K562 (cell line): ENCODE results near the gene ULK2. TPM values are rescaled to one million over a fixed set of nuclear protein-coding genes. Genes with fewer than 3 reads are reported as not detected.

Experiments used
- ATAC-seq: fragments of 200-7000 bp; cut with Tn5 transposase; 3 replicates; pipeline ENCODE4 v1.9.1; 2020; ENCODE audit warnings: moderate library complexity
- BruUV-seq: library from RNA; stranded (reverse); fragments of 400-500 nt; replicated peaks from 2 replicates; lab custom pipeline; 2021; lab: Mats Ljungman, UMichigan
- CTCF ChIA-PET: fragments of 300-600 bp; formaldehyde crosslinking; extraction: SDS; loops from one replicate; lab custom pipeline; 2021; ENCODE audit warnings: low intra/inter-chr PET ratio; lab: Yijun Ruan, JAX
- POLR2A ChIA-PET: fragments of 300-600, 350-650 bp; sonication (Branson Sonifier 250); formaldehyde crosslinking; extraction: SDS; loops from one replicate; lab custom pipeline; 2021; ENCODE audit warnings: antibody characterized with exemption, inconsistent platforms; lab: Yijun Ruan, JAX
- DNase-seq, 4 experiments: peaks; one replicate each; pipeline versions ENCODE4 v3.0.0 to v3.0.0-alpha.2; 2011 to 2018; ENCODE audit warnings: low spot score in 3 of 4, mixed read lengths in 3 of 4; ENCODE audit errors: extremely low read depth in 1 of 4
- FAIRE-seq: peaks from 2 replicates; lab custom pipeline; 2011; peaks lifted over from hg19 to GRCh38; lab: Jason Lieb, UNC
- H2AFZ ChIP-seq: 2 replicates; pipeline ENCODE4 v1.6.0; 2011; ENCODE audit warnings: low read depth, low read length, control low read depth, inconsistent platforms
- H3K27ac ChIP-seq: fragments of 200-600 bp; 3 replicates; pipeline ENCODE4 v1.8.0; 2011; ENCODE audit warnings: low read depth, mild to moderate bottlenecking, control low read depth, inconsistent platforms, low read length, moderate library complexity, mixed read lengths; ENCODE audit errors: extremely low read depth
- H3K27me3 ChIP-seq, 2 experiments: fragments of 300-600 bp in 1 of 2; 2 replicates in 1 of 2; 3 replicates in 1 of 2; pipeline versions ENCODE4 v1.6.0 to v1.8.0; 2011; ENCODE audit warnings: inconsistent platforms in 2 of 2, low read length in 2 of 2, mild to moderate bottlenecking in 1 of 2, mixed read lengths in 1 of 2, moderate library complexity in 1 of 2; ENCODE audit not compliant: control insufficient read depth in 2 of 2, insufficient read depth in 2 of 2
- H3K36me3 ChIP-seq: fragments of 300-600 bp; 3 replicates; pipeline ENCODE4 v1.8.0; 2011; ENCODE audit warnings: mild to moderate bottlenecking, low read length, inconsistent platforms; ENCODE audit not compliant: control insufficient read depth, insufficient read depth
- H3K4me1 ChIP-seq, 2 experiments: fragments of 200-600 bp in 1 of 2; replicated peaks in 1 of 2; 2 replicates in 1 of 2; 3 replicates in 1 of 2; pipeline versions ENCODE4 v1.5.1 to v1.8.0; 2011; ENCODE audit warnings: inconsistent platforms in 2 of 2, low read length in 2 of 2, mild to moderate bottlenecking in 1 of 2, mixed read lengths in 1 of 2, moderate library complexity in 1 of 2; ENCODE audit not compliant: control insufficient read depth in 2 of 2, insufficient read depth in 2 of 2
- H3K4me2 ChIP-seq: 2 replicates; pipeline ENCODE4 v1.6.1; 2011; ENCODE audit warnings: low read length, control low read depth, inconsistent platforms, mixed read lengths; ENCODE audit not compliant: insufficient read depth
- H3K4me3 ChIP-seq: fragments of 200-600 bp; sonication (generic), shearing (Covaris generic); 2 replicates; pipeline ENCODE4 v1.5.1; 2016; ENCODE audit warnings: control low read depth, inconsistent platforms
- H3K79me2 ChIP-seq: fragments of 200-600 bp; 3 replicates; pipeline ENCODE4 v1.8.0; 2011; ENCODE audit warnings: low read length, inconsistent platforms; ENCODE audit not compliant: control insufficient read depth, insufficient read depth
- H3K9ac ChIP-seq, 2 experiments: 2 replicates each; pipeline versions ENCODE4 v1.6.0 to v1.6.1; 2011; ENCODE audit warnings: low read depth in 2 of 2, low read length in 2 of 2, control low read depth in 1 of 2, inconsistent platforms in 1 of 2, mild to moderate bottlenecking in 1 of 2, mixed read lengths in 1 of 2; ENCODE audit not compliant: insufficient read depth in 1 of 2
- H3K9me1 ChIP-seq: one replicate; pipeline ENCODE4 v1.6.0; 2011; ENCODE audit warnings: inconsistent platforms, mild to moderate bottlenecking, low read length, moderate library complexity; ENCODE audit not compliant: control insufficient read depth, insufficient read depth
- H3K9me3 ChIP-seq: replicated peaks from 2 replicates; pipeline ENCODE4 v1.5.1; 2011; ENCODE audit warnings: low read depth, low read length, inconsistent platforms; ENCODE audit not compliant: control insufficient read depth, insufficient read depth
- H4K20me1 ChIP-seq: replicated peaks from 2 replicates; pipeline ENCODE4 v1.6.1; 2011; ENCODE audit warnings: low read length, inconsistent platforms, mixed read lengths; ENCODE audit not compliant: control insufficient read depth, insufficient read depth
- CBX5 ChIP-seq: IDR thresholded peaks from 2 replicates; pipeline ENCODE4 v1.6.1; 2014; ENCODE audit warnings: low read depth, borderline replicate concordance
- CREM ChIP-seq: IDR thresholded peaks from 2 replicates; pipeline ENCODE4 v1.6.1; 2014; ENCODE audit warnings: antibody characterized with exemption, low read depth
- CXXC5 ChIP-seq: fragments of 250-450 bp; sonication (Bioruptor Pico); IDR thresholded peaks from 2 replicates; pipeline ENCODE4 v1.8.0; 2022; ENCODE audit warnings: inconsistent platforms, mild to moderate bottlenecking, moderate library complexity
- JUND ChIP-seq, 2 experiments: IDR thresholded peaks; 2 replicates in 1 of 2; 3 replicates in 1 of 2; pipeline ENCODE4 v1.6.1; 2011; ENCODE audit warnings: borderline replicate concordance in 2 of 2, low read depth in 2 of 2, low read length in 2 of 2, improper control_type of control experiment in 1 of 2, missing biosample characterization in 1 of 2, missing genetic modification characterization in 1 of 2, missing genetic modification reagents in 1 of 2
- MAFF ChIP-seq: IDR thresholded peaks from 2 replicates; pipeline ENCODE4 v1.6.1; 2012; ENCODE audit warnings: low read length, improper control_type of control experiment
- MED1 ChIP-seq: sonication (generic); formaldehyde crosslinking; IDR thresholded peaks from 2 replicates; pipeline ENCODE4 v1.8.1; 2023; ENCODE audit warnings: missing genetic modification reagents, borderline replicate concordance
- STAG1 ChIP-seq: sonication (generic); formaldehyde crosslinking; IDR thresholded peaks from 2 replicates; pipeline ENCODE4 v1.5.0; 2020; ENCODE audit warnings: missing genetic modification reagents, borderline replicate concordance
- ZNF140 ChIP-seq: fragments of 250-450 bp; sonication (Bioruptor Pico); IDR thresholded peaks from 2 replicates; pipeline ENCODE4 v1.8.0; 2021; ENCODE audit warnings: moderate library complexity, mild to moderate bottlenecking, inconsistent platforms
- ZNF165 ChIP-seq: fragments of 250-450 bp; sonication (Bioruptor Pico); IDR thresholded peaks from 2 replicates; pipeline ENCODE4 v1.4.0; 2020; ENCODE audit warnings: borderline replicate concordance
- ZNF57 ChIP-seq: fragments of 450-650 bp; formaldehyde crosslinking; IDR thresholded peaks from 2 replicates; pipeline ENCODE4 v1.4.0; 2020; ENCODE audit warnings: mild to moderate bottlenecking, moderate library complexity
- ZNF785 ChIP-seq: fragments of 250-450 bp; sonication (Bioruptor Pico); IDR thresholded peaks from 2 replicates; pipeline ENCODE4 v1.4.0; 2020; ENCODE audit warnings: mild to moderate bottlenecking
- ZNF830 ChIP-seq: fragments of 250-450 bp; sonication (Bioruptor Pico); IDR thresholded peaks from 2 replicates; pipeline ENCODE4 v1.5.0; 2021; ENCODE audit warnings: mild to moderate bottlenecking
- WGBS: fragments of 100-300 bp; shearing (Covaris generic); methylation state at CpG from one replicate; pipeline ENCODE4 v1.1.6; 2016; ENCODE audit warnings: low coverage, mixed read lengths; ENCODE audit not compliant: insufficient coverage; ENCODE audit errors: missing lambda C conversion rate; 5-methylcytosine and 5-hydroxymethylcytosine counted together
- in situ Hi-C: fragments of 300-500 bp; cut with MboI; formaldehyde crosslinking; loops from 4 replicates; pipeline ENCODE4 v1.15.0; 2018; ENCODE audit warnings: inconsistent platforms, mixed read lengths
- intact Hi-C: fragments of 100-400 bp; cut with micrococcal nuclease; formaldehyde crosslinking; loops from 2 replicates; pipeline ENCODE4 v1.14.2; 2022
- polyA plus RNA-seq, 8 experiments: library from polyadenylated mRNA; depleted of rRNA in 4 of 8; stranded (reverse) in 5 of 8; unstranded in 3 of 8; fragments of >200 nt; fragmentation: Nextera tagmentation in 2 of 8; fragmentation: Illumina TruSeq in 1 of 8; extraction: Ambion mirVana in 2 of 8; extraction: Trizol in 1 of 8; gene quantifications; 2 replicates each; pipeline versions ENCODE4 v1.2.1 to v1.2.3, GENCODE V29; 2011 to 2014; ENCODE audit warnings: inconsistent platforms in 1 of 8, missing spikeins in 1 of 8
- total RNA-seq, 7 experiments: library from RNA; depleted of rRNA in 6 of 7; stranded (reverse); fragments of >200 nt in 6 of 7; fragmentation: Illumina TruSeq in 2 of 7; extraction: Trizol in 2 of 7; gene quantifications; 2 replicates each; pipeline versions ENCODE4 v1.2.1 to v1.2.3, GENCODE V29; 2011 to 2021; ENCODE audit warnings: low replicate concordance in 1 of 7
- TF ChIP-seq, protein P1 (sequence below): fragments of 450-650 bp; IDR thresholded peaks from 2 replicates; pipeline ENCODE4 v1.6.1; 2016; ENCODE audit warnings: mild to moderate bottlenecking
- TF ChIP-seq, protein P2 (sequence below), 2 experiments: fragments of 200-800 bp in 1 of 2; sonication (Bioruptor generic) in 1 of 2; sonication (generic) in 1 of 2; formaldehyde crosslinking in 1 of 2; IDR thresholded peaks in 1 of 2; conservative IDR thresholded peaks in 1 of 2; 2 replicates each; pipeline versions ENCODE4 v1.5.0 to v1.6.1; 2016 to 2020; ENCODE audit warnings: missing compliant biosample characterization in 1 of 2, missing genetic modification characterization in 1 of 2, missing genetic modification reagents in 1 of 2
- TF ChIP-seq, protein P3 (sequence below): fragments of 250-450 bp; sonication (Bioruptor Pico); IDR thresholded peaks from 2 replicates; pipeline ENCODE4 v1.5.0; 2021; ENCODE audit warnings: mild to moderate bottlenecking, borderline replicate concordance

The ULK2 gene
- total and polyA plus RNA-seq, 9 of the 15 experiments (the other 6 are each of a cell fraction or from before 2014, with no cell fraction given) = 0.01 to 0.18 (median 0.07) TPM; not detected in 5

DNA sequence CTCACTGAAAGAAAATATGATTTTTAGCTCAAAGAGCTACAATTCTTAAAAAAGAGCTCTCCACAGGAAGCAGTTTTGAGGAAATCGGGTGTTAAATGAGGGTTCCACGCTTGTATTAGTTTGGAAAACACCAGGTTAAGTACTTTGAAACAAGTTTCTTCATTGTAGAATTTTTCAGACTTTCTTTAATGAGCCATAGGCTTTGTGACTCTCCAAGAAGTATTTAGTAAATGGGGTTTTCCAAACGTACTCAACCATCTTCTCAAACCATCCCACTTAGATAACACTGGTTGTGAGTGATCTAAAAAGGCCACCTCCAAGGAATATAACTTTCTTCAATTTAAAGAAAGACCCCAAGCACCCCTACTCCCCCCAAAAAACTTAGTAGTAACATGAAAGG, 2.7 kb downstream of the ULK2 start:
- POLR2A ChIA-PET = interaction anchor here (0.9 kb wide), 1 partner anchor 22 kb away, joined by 3 read pairs; no protein-coding TSS in a partner anchor
- no peaks in the 10 kb centered on the region for H3K9me1 ChIP-seq
- WGBS = 0% methylated on average over 3 of the region's 3 CpGs
- no peaks in the 10 kb centered on the region for H3K27me3 ChIP-seq
- DNase-seq (no peak), ATAC-seq (no peak), FAIRE-seq (no peak)
- no peaks in the 10 kb centered on the region for H4K20me1 ChIP-seq
- in situ Hi-C loops = no loop called here
- H3K4me2 ChIP-seq = no peak overlapping the region
- no peaks in the 10 kb centered on the region for H3K36me3 ChIP-seq
- H3K9me3 ChIP-seq = no peaks in the 10 kb centered on the region
- BruUV-seq = no TSS peak
- H3K27ac ChIP-seq = no peak overlapping the region
- intact Hi-C loops = no loop called here
- no peak overlapping the region for H3K9ac ChIP-seq
- no peak overlapping the region for H3K4me3 ChIP-seq
- H2AFZ ChIP-seq = no peak overlapping the region
- CTCF ChIA-PET = no interaction called here
- H3K4me1 ChIP-seq = no peaks in the 10 kb centered on the region; a peak in 1 of 5 replicates
- H3K79me2 ChIP-seq = no peaks in the 10 kb centered on the region
- TF ChIP-seq MED1 (CRISPR knock-in tag) (no peak), JUND (IDR thresholded peaks at IDR 0.05; ENCODE audit: borderline replicate concordance, low read depth, low read length) (no peak), JUND (tag; IDR thresholded peaks at IDR 0.05; ENCODE audit: borderline replicate concordance, low read depth, low read length) (no peak), ZNF140 (no peak), ZNF57 (no peak), ZNF785 (no peak), CBX5 (no peak), MAFF (no peak), CXXC5 (CRISPR knock-in tag) (no peak), STAG1 (CRISPR knock-in tag) (no peak), CREM (no peak), ZNF830 (CRISPR knock-in tag) (no peak), ZNF165 (CRISPR knock-in tag) (no peak)
- TF ChIP-seq, protein P1, sequence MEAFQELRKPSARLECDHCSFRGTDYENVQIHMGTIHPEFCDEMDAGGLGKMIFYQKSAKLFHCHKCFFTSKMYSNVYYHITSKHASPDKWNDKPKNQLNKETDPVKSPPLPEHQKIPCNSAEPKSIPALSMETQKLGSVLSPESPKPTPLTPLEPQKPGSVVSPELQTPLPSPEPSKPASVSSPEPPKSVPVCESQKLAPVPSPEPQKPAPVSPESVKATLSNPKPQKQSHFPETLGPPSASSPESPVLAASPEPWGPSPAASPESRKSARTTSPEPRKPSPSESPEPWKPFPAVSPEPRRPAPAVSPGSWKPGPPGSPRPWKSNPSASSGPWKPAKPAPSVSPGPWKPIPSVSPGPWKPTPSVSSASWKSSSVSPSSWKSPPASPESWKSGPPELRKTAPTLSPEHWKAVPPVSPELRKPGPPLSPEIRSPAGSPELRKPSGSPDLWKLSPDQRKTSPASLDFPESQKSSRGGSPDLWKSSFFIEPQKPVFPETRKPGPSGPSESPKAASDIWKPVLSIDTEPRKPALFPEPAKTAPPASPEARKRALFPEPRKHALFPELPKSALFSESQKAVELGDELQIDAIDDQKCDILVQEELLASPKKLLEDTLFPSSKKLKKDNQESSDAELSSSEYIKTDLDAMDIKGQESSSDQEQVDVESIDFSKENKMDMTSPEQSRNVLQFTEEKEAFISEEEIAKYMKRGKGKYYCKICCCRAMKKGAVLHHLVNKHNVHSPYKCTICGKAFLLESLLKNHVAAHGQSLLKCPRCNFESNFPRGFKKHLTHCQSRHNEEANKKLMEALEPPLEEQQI = no peak
- TF ChIP-seq, protein P2, sequence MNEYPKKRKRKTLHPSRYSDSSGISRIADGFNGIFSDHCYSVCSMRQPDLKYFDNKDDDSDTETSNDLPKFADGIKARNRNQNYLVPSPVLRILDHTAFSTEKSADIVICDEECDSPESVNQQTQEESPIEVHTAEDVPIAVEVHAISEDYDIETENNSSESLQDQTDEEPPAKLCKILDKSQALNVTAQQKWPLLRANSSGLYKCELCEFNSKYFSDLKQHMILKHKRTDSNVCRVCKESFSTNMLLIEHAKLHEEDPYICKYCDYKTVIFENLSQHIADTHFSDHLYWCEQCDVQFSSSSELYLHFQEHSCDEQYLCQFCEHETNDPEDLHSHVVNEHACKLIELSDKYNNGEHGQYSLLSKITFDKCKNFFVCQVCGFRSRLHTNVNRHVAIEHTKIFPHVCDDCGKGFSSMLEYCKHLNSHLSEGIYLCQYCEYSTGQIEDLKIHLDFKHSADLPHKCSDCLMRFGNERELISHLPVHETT (CRISPR knock-in tag; conservative IDR thresholded peaks at IDR 0.05 in 1 of 2, IDR thresholded peaks at IDR 0.05 in 1 of 2) = no peak
- TF ChIP-seq, protein P3, sequence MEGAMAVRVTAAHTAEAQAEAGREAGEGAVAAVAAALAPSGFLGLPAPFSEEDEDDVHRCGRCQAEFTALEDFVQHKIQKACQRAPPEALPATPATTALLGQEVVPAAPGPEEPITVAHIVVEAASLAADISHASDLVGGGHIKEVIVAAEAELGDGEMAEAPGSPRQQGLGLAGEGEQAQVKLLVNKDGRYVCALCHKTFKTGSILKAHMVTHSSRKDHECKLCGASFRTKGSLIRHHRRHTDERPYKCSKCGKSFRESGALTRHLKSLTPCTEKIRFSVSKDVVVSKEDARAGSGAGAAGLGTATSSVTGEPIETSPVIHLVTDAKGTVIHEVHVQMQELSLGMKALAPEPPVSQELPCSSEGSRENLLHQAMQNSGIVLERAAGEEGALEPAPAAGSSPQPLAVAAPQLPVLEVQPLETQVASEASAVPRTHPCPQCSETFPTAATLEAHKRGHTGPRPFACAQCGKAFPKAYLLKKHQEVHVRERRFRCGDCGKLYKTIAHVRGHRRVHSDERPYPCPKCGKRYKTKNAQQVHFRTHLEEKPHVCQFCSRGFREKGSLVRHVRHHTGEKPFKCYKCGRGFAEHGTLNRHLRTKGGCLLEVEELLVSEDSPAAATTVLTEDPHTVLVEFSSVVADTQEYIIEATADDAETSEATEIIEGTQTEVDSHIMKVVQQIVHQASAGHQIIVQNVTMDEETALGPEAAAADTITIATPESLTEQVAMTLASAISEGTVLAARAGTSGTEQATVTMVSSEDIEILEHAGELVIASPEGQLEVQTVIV (CRISPR knock-in tag) = no peak
